HepG2 (cell line): ENCODE results near the gene MPC1. TPM values are rescaled to one million over a fixed set of nuclear protein-coding genes. Genes with fewer than 3 reads are reported as not detected.

Source experiments
- ATAC-seq: fragments of 200-7000 bp; cut with Tn5 transposase; 3 replicates; pipeline ENCODE4 v1.9.1; 2020; ENCODE audit warnings: mild to moderate bottlenecking, moderate library complexity
- BruUV-seq: library from RNA; stranded (reverse); fragments of 400-500 nt; replicated peaks from 2 replicates; lab custom pipeline; 2021; lab: Mats Ljungman, UMichigan
- CTCF ChIA-PET: fragments of 300-600 bp; formaldehyde crosslinking; extraction: SDS; loops from one replicate; lab custom pipeline; 2021; ENCODE audit warnings: low total read pairs, inconsistent platforms, low intra/inter-chr PET ratio; lab: Yijun Ruan, JAX
- POLR2A ChIA-PET: fragments of 350-600 bp; sonication (Branson Sonifier 250); formaldehyde crosslinking; loops from one replicate; lab custom pipeline; 2020; ENCODE audit warnings: antibody characterized with exemption, inconsistent platforms; lab: Yijun Ruan, JAX
- DNase-seq: peaks from one replicate; pipeline ENCODE4 v3.0.0-alpha.2; 2015; ENCODE audit warnings: low spot score
- FAIRE-seq: peaks from 3 replicates; lab custom pipeline; 2011; peaks lifted over from hg19 to GRCh38; lab: Jason Lieb, UNC
- H2AFZ ChIP-seq: one replicate; pipeline ENCODE4 v1.6.1; 2011; ENCODE audit warnings: low read length, inconsistent platforms
- H3K27ac ChIP-seq: fragments of 300-600 bp; 3 replicates; pipeline ENCODE4 v1.8.0; 2011; ENCODE audit warnings: mixed run types, mild to moderate bottlenecking, mixed read lengths, low read length, inconsistent platforms; ENCODE audit not compliant: insufficient read depth; ENCODE audit errors: extremely low read length
- H3K27me3 ChIP-seq, 2 experiments: fragments of 200-600 bp in 1 of 2; 2 replicates in 1 of 2; 3 replicates in 1 of 2; pipeline versions ENCODE4 v1.6.0 to v1.8.0; 2011; ENCODE audit warnings: low read length in 2 of 2, mild to moderate bottlenecking in 2 of 2, moderate library complexity in 2 of 2, inconsistent platforms in 1 of 2; ENCODE audit not compliant: insufficient read depth in 2 of 2, control insufficient read depth in 1 of 2
- H3K36me3 ChIP-seq, 2 experiments: fragments of 200-600 bp in 1 of 2; replicated peaks in 1 of 2; 2 replicates in 1 of 2; 3 replicates in 1 of 2; pipeline versions ENCODE4 v1.5.1 to v1.8.0; 2011; ENCODE audit warnings: low read length in 2 of 2, inconsistent platforms in 1 of 2; ENCODE audit not compliant: insufficient read depth in 2 of 2, control insufficient read depth in 1 of 2
- H3K4me1 ChIP-seq: 2 replicates; pipeline ENCODE4 v1.5.1; 2012; ENCODE audit warnings: low read length, inconsistent platforms; ENCODE audit not compliant: insufficient read depth
- H3K4me2 ChIP-seq: 2 replicates; pipeline ENCODE4 v1.6.0; 2011; ENCODE audit warnings: low read depth, low read length, inconsistent platforms
- H3K4me3 ChIP-seq, 3 experiments: fragments of 200-600 bp in 1 of 3; sonication (generic), shearing (Covaris generic) in 1 of 3; replicated peaks in 1 of 3; 2 replicates each; pipeline ENCODE4 v1.5.1; 2011 to 2016; ENCODE audit warnings: low read length in 3 of 3, inconsistent platforms in 2 of 3, low read depth in 2 of 3, mild to moderate bottlenecking in 2 of 3, control low read depth in 1 of 3, mixed read lengths in 1 of 3; ENCODE audit not compliant: insufficient read depth in 1 of 3
- H3K79me2 ChIP-seq: one replicate; pipeline ENCODE4 v1.6.1; 2011; ENCODE audit warnings: low read length, inconsistent platforms; ENCODE audit not compliant: insufficient read depth
- H3K9ac ChIP-seq: 2 replicates; pipeline ENCODE4 v1.6.0; 2011; ENCODE audit warnings: mild to moderate bottlenecking, low read depth, low read length, inconsistent platforms; ENCODE audit not compliant: insufficient read depth
- H3K9me3 ChIP-seq: 2 replicates; pipeline ENCODE4 v1.5.1; 2012; ENCODE audit warnings: mild to moderate bottlenecking, low read length
- H4K20me1 ChIP-seq: 2 replicates; pipeline ENCODE4 v1.6.0; 2011; ENCODE audit warnings: inconsistent platforms, mild to moderate bottlenecking, low read length, moderate library complexity; ENCODE audit not compliant: insufficient read depth
- BCL6 ChIP-seq: IDR thresholded peaks from 2 replicates; pipeline ENCODE4 v1.6.1; 2016; ENCODE audit warnings: missing genetic modification reagents, missing compliant biosample characterization
- FOXP4 ChIP-seq: sonication (generic); formaldehyde crosslinking; IDR thresholded peaks from 2 replicates; pipeline ENCODE4 v1.4.0; 2020; ENCODE audit warnings: missing genetic modification reagents
- LCORL ChIP-seq, 2 experiments: fragments of 450-650 bp in 1 of 2; sonication (generic) in 1 of 2; formaldehyde crosslinking in 1 of 2; IDR thresholded peaks; 2 replicates each; pipeline versions ENCODE4 v1.5.0 to v1.6.1; 2017 to 2020; ENCODE audit warnings: antibody characterized with exemption in 1 of 2, missing genetic modification reagents in 1 of 2
- SMYD3 ChIP-seq: sonication (generic); formaldehyde crosslinking; IDR thresholded peaks from 2 replicates; pipeline ENCODE4 v1.8.1; 2023; ENCODE audit warnings: mild to moderate bottlenecking, missing genetic modification reagents
- SNAI1 ChIP-seq: sonication (generic); formaldehyde crosslinking; IDR thresholded peaks from 2 replicates; pipeline ENCODE4 v1.5.0; 2020; ENCODE audit warnings: mild to moderate bottlenecking, missing genetic modification reagents, borderline replicate concordance
- ZBTB34 ChIP-seq: sonication (generic); formaldehyde crosslinking; IDR thresholded peaks from 2 replicates; pipeline ENCODE4 v1.8.0; 2022; ENCODE audit warnings: mild to moderate bottlenecking, missing genetic modification reagents
- ZNF317 ChIP-seq: sonication (generic); formaldehyde crosslinking; IDR thresholded peaks from 2 replicates; pipeline ENCODE4 v1.5.0; 2020; ENCODE audit warnings: mild to moderate bottlenecking, missing genetic modification reagents
- ZNF382 ChIP-seq: sonication (generic); formaldehyde crosslinking; IDR thresholded peaks from 2 replicates; pipeline ENCODE4 v1.5.0; 2020; ENCODE audit warnings: missing genetic modification reagents, mild to moderate bottlenecking, borderline replicate concordance
- ZNF530 ChIP-seq: sonication (generic); formaldehyde crosslinking; IDR thresholded peaks from 2 replicates; pipeline ENCODE4 v1.5.0; 2020; ENCODE audit warnings: low read depth, mild to moderate bottlenecking, missing genetic modification reagents
- ZNF550 ChIP-seq: sonication (generic); formaldehyde crosslinking; IDR thresholded peaks from 2 replicates; pipeline ENCODE4 v1.4.0; 2020; ENCODE audit warnings: mild to moderate bottlenecking, missing genetic modification reagents, borderline replicate concordance
- whole genome bisulfite sequencing: methylation state at CpG from one replicate; pipeline ENCODE4 v1.1.6; 2017; ENCODE audit warnings: low lambda C conversion rate; 5-methylcytosine and 5-hydroxymethylcytosine counted together
- in situ Hi-C: cut with HindIII; loops from 2 replicates; pipeline ENCODE4 v1.10.0; 2017; ENCODE audit warnings: low pct_unique_long_range_greater_than_20kb; ENCODE audit not compliant: extremely low pct_ligation_motif_present
- intact Hi-C: fragments of 100-400 bp; cut with micrococcal nuclease; formaldehyde crosslinking; loops from one replicate; pipeline ENCODE4 v1.10.0; 2022; ENCODE audit not compliant: unreplicated experiment
- polyA plus RNA-seq, 8 experiments: library from polyadenylated mRNA; depleted of rRNA in 3 of 8; stranded (reverse) in 7 of 8; unstranded in 1 of 8; fragments of >200 nt; fragmentation: Illumina TruSeq in 4 of 8; extraction: Trizol in 4 of 8; gene quantifications; 2 replicates each; pipeline versions ENCODE4 v1.2.1 to v1.2.3, GENCODE V29; 2011 to 2016; ENCODE audit warnings: low read depth in 4 of 8, missing spikeins in 1 of 8, mixed read lengths in 1 of 8; ENCODE audit not compliant: insufficient read depth in 1 of 8
- total RNA-seq, 5 experiments: library from RNA; depleted of rRNA; stranded (reverse); fragments of >200 nt; fragmentation: Illumina TruSeq; extraction: Trizol; gene quantifications; 2 replicates each; pipeline ENCODE4 v1.2.3, GENCODE V29; 2016; ENCODE audit warnings: low read depth in 1 of 5
- TF ChIP-seq, protein P1 (sequence below): IDR thresholded peaks from 2 replicates; pipeline ENCODE4 v1.6.1; 2016; ENCODE audit warnings: low read depth
- TF ChIP-seq, protein P2 (sequence below): sonication (generic); formaldehyde crosslinking; IDR thresholded peaks from 2 replicates; pipeline ENCODE4 v1.4.0; 2020; ENCODE audit warnings: missing genetic modification reagents
- TF ChIP-seq, protein P3 (sequence below): IDR thresholded peaks from 2 replicates; pipeline ENCODE4 v1.6.1; 2016; ENCODE audit warnings: missing compliant biosample characterization, missing genetic modification reagents, borderline replicate concordance

MPC1 gene
- total and polyA plus RNA-seq, 2 of the 13 experiments (the other 11 are each of a cell fraction or from before 2014, with no cell fraction given), result 189 to 214 TPM

DNA sequence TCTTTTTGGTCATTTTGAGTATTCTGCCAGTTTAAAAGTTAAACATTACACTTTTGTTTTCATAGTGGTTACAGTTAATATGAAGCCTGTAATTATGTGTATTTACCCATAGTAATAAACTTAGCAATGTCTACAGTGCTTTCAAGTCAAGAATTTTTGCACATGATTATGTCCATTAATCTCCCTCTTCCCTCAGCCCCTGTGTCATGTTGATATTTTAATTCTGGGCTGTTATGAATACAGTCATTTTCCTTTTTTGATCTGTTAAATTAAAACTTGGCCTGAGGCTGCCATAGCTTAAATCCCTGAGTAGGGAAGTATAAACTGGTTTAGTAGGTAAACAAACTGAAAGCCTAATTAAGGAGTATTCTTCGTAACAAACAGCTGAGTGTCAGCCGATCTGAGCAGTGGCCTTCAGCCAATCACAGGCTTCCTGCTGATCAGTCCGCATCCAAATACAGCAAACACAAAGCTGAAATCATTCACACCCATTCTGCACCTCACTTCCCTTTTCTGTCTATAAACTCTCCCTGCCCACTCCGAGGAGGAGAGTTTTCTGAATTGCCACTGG, 30.9 kb downstream of the MPC1 start:
- ChIA-PET POLR2A (interaction anchor here (1.2 kb wide), 1 partner anchor 9 kb away, joined by 5 read pairs; no protein-coding TSS in a partner anchor), CTCF (no interaction called here)
- intact Hi-C loops, result no loop called here
- H3K9me3 ChIP-seq, result peaks cover 12% of the 10 kb centered on the region; the same call in 1 of the 2 replicates
- H3K4me2 ChIP-seq, result peak overlapping the region; percentile 62
- H3K4me1 ChIP-seq, result peaks cover 72% of the 10 kb centered on the region
- H3K27me3 ChIP-seq, result no peaks in the 10 kb centered on the region
- peak; percentile 21 for DNase-seq
- in situ Hi-C loops, result no loop called here
- no peaks in the 10 kb centered on the region for H4K20me1 ChIP-seq
- peak; percentile 74 for ATAC-seq
- no peaks in the 10 kb centered on the region for H3K79me2 ChIP-seq
- no peaks in the 10 kb centered on the region for H3K36me3 ChIP-seq
- whole genome bisulfite sequencing, result 17% methylated on average over 4 of the region's 4 CpGs
- peak overlapping the region; percentile 18 for H3K27ac ChIP-seq
- peak overlapping the region in 2 of 3 experiments; percentile 21 to 37; a peak in 3 of 6 replicates for H3K4me3 ChIP-seq
- BruUV-seq, result no TSS peak
- no peak for FAIRE-seq
- H3K9ac ChIP-seq, result peak overlapping the region; percentile 33; the same call in 1 of the 2 replicates
- H2AFZ ChIP-seq, result no peak overlapping the region
- TF ChIP-seq ZNF382 (CRISPR knock-in tag) (no peak), SNAI1 (CRISPR knock-in tag) (no peak), LCORL (IDR thresholded peaks at IDR 0.05) (no peak), LCORL (CRISPR knock-in tag; IDR thresholded peaks at IDR 0.05) (peak; percentile 43; the same call in 1 of the 2 replicates), SMYD3 (CRISPR knock-in tag) (no peak), ZBTB34 (no peak), ZNF317 (peak; percentile 45; the same call in 1 of the 2 replicates), BCL6 (CRISPR knock-in tag) (peak; percentile 52; the same call in 1 of the 2 replicates), ZNF550 (no peak), ZNF530 (CRISPR knock-in tag) (no peak), FOXP4 (peak; percentile 75)
- TF ChIP-seq, protein P1, sequence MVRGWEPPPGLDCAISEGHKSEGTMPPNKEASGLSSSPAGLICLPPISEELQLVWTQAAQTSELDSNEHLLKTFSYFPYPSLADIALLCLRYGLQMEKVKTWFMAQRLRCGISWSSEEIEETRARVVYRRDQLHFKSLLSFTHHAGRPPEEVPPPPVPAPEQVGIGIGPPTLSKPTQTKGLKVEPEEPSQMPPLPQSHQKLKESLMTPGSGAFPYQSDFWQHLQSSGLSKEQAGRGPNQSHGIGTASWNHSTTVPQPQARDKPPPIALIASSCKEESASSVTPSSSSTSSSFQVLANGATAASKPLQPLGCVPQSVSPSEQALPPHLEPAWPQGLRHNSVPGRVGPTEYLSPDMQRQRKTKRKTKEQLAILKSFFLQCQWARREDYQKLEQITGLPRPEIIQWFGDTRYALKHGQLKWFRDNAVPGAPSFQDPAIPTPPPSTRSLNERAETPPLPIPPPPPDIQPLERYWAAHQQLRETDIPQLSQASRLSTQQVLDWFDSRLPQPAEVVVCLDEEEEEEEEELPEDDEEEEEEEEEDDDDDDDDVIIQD (CRISPR knock-in tag), result peak; percentile 52
- TF ChIP-seq, protein P2, sequence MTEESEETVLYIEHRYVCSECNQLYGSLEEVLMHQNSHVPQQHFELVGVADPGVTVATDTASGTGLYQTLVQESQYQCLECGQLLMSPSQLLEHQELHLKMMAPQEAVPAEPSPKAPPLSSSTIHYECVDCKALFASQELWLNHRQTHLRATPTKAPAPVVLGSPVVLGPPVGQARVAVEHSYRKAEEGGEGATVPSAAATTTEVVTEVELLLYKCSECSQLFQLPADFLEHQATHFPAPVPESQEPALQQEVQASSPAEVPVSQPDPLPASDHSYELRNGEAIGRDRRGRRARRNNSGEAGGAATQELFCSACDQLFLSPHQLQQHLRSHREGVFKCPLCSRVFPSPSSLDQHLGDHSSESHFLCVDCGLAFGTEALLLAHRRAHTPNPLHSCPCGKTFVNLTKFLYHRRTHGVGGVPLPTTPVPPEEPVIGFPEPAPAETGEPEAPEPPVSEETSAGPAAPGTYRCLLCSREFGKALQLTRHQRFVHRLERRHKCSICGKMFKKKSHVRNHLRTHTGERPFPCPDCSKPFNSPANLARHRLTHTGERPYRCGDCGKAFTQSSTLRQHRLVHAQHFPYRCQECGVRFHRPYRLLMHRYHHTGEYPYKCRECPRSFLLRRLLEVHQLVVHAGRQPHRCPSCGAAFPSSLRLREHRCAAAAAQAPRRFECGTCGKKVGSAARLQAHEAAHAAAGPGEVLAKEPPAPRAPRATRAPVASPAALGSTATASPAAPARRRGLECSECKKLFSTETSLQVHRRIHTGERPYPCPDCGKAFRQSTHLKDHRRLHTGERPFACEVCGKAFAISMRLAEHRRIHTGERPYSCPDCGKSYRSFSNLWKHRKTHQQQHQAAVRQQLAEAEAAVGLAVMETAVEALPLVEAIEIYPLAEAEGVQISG, result no peak
- TF ChIP-seq, protein P3, sequence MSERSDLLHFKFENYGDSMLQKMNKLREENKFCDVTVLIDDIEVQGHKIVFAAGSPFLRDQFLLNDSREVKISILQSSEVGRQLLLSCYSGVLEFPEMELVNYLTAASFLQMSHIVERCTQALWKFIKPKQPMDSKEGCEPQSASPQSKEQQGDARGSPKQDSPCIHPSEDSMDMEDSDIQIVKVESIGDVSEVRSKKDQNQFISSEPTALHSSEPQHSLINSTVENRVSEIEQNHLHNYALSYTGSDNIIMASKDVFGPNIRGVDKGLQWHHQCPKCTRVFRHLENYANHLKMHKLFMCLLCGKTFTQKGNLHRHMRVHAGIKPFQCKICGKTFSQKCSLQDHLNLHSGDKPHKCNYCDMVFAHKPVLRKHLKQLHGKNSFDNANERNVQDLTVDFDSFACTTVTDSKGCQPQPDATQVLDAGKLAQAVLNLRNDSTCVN (CRISPR knock-in tag), result no peak
